Keratinocyte (primary cell): ENCODE results near the gene HS1BP3. TPM values are rescaled to one million over a fixed set of nuclear protein-coding genes. Genes with fewer than 3 reads are reported as not detected.

Source experiments
- DNase-seq: peaks from one replicate; pipeline ENCODE4 v3.0.0-alpha.2; 2011; ENCODE audit warnings: low read depth, missing footprints, low spot score
- FAIRE-seq: peaks from 2 replicates; lab custom pipeline; 2011; peaks lifted over from hg19 to GRCh38; lab: Jason Lieb, UNC
- H2AFZ ChIP-seq: 2 replicates; pipeline ENCODE4 v1.6.0; 2012; ENCODE audit warnings: low read length, control low read depth, inconsistent platforms; ENCODE audit not compliant: control insufficient read depth
- H3K27ac ChIP-seq: 2 replicates; pipeline ENCODE4 v1.5.1; 2011; ENCODE audit warnings: low read length; ENCODE audit not compliant: control insufficient read depth, insufficient read depth
- H3K27me3 ChIP-seq: 3 replicates; pipeline ENCODE4 v1.6.0; 2011; ENCODE audit warnings: low read length; ENCODE audit not compliant: control insufficient read depth, insufficient read depth; ENCODE audit errors: extremely low read depth
- H3K36me3 ChIP-seq, 2 experiments: 2 replicates in 1 of 2; 3 replicates in 1 of 2; pipeline ENCODE4 v1.5.1; 2011; ENCODE audit warnings: low read length in 2 of 2, mild to moderate bottlenecking in 1 of 2; ENCODE audit not compliant: control insufficient read depth in 2 of 2, insufficient read depth in 2 of 2; ENCODE audit errors: extremely low read depth in 1 of 2
- H3K4me1 ChIP-seq: 3 replicates; pipeline ENCODE4 v1.5.1; 2011; ENCODE audit warnings: low read length; ENCODE audit not compliant: control insufficient read depth, insufficient read depth; ENCODE audit errors: extremely low read depth
- H3K4me2 ChIP-seq: 3 replicates; pipeline ENCODE4 v1.6.0; 2011; ENCODE audit warnings: low read depth, low read length; ENCODE audit not compliant: control insufficient read depth, insufficient read depth; ENCODE audit errors: extremely low read depth
- H3K4me3 ChIP-seq, 3 experiments: fragments of 200-600 bp in 1 of 3; sonication (generic) in 1 of 3; 2 replicates in 2 of 3; 3 replicates in 1 of 3; pipeline ENCODE4 v1.5.1; 2011 to 2016; ENCODE audit warnings: low read length in 3 of 3, mild to moderate bottlenecking in 3 of 3, control low read depth in 2 of 3, inconsistent platforms in 1 of 3, low read depth in 1 of 3, mixed read lengths in 1 of 3, mixed run types in 1 of 3, moderate library complexity in 1 of 3; ENCODE audit not compliant: control insufficient read depth in 2 of 3, insufficient read depth in 2 of 3; ENCODE audit errors: extremely low read depth in 1 of 3
- H3K79me2 ChIP-seq: 2 replicates; pipeline ENCODE4 v1.6.0; 2012; ENCODE audit warnings: low read length; ENCODE audit not compliant: control insufficient read depth, insufficient read depth
- H3K9ac ChIP-seq: 3 replicates; pipeline ENCODE4 v1.6.0; 2011; ENCODE audit warnings: low read length; ENCODE audit not compliant: control insufficient read depth, insufficient read depth; ENCODE audit errors: extremely low read depth
- H3K9me1 ChIP-seq: 3 replicates; pipeline ENCODE4 v1.6.0; 2011; ENCODE audit warnings: low read length; ENCODE audit not compliant: control insufficient read depth, insufficient read depth; ENCODE audit errors: extremely low read depth
- H3K9me3 ChIP-seq: 2 replicates; pipeline ENCODE4 v1.5.1; 2012; ENCODE audit warnings: low read depth, low read length; ENCODE audit not compliant: control insufficient read depth
- H4K20me1 ChIP-seq: 3 replicates; pipeline ENCODE4 v1.6.0; 2011; ENCODE audit warnings: low read length; ENCODE audit not compliant: control insufficient read depth, insufficient read depth; ENCODE audit errors: extremely low read depth
- CTCF ChIP-seq, 3 experiments: IDR thresholded peaks in 1 of 3; conservative IDR thresholded peaks in 1 of 3; optimal IDR thresholded peaks in 1 of 3; 2 replicates in 2 of 3; 3 replicates in 1 of 3; pipeline versions ENCODE3 to v1.5.1; 2011; ENCODE audit warnings: low read length in 3 of 3, mild to moderate bottlenecking in 3 of 3, moderate library complexity in 2 of 3, control low read depth in 1 of 3, inconsistent platforms in 1 of 3; ENCODE audit not compliant: insufficient read depth in 2 of 3; ENCODE audit errors: extremely low read depth in 1 of 3
- EZH2 ChIP-seq: IDR thresholded peaks from one replicate; pipeline ENCODE4 v1.6.1; 2012; ENCODE audit warnings: inconsistent platforms, mild to moderate bottlenecking, low read length, moderate library complexity
- dilution Hi-C: fragments of 300-500 bp; cut with MboI; formaldehyde crosslinking; loops from one replicate; pipeline ENCODE4 v1.7.0; 2020; ENCODE audit warnings: low sequenced_read_pairs; ENCODE audit not compliant: extremely low pct_ligation_motif_present
- polyA plus RNA-seq, 5 experiments: library from polyadenylated mRNA; depleted of rRNA in 3 of 5; stranded (reverse) in 3 of 5; stranded (forward) in 1 of 5; unstranded in 1 of 5; fragments of >200 nt; gene quantifications; 1 replicate in 1 of 5; 2 replicates in 3 of 5; 3 replicates in 1 of 5; pipeline versions ENCODE4 v1.2.1 to v1.2.3, GENCODE V29; 2011 to 2012; ENCODE audit warnings: missing spikeins in 2 of 5, low read depth in 1 of 5, low replicate concordance in 1 of 5

Gene HS1BP3
- polyA plus RNA-seq, 1 donor (not counting 4 experiments of a cell fraction or from before 2014, with no cell fraction given): 18.5 TPM

GRCh38 chr2:20604401-20604911, 46.4 kb downstream of the HS1BP3 start:
- DNase-seq (no peak), FAIRE-seq (no peak)
- Histone ChIP-seq H3K36me3 (no peaks in the 10 kb centered on the region), H3K4me2 (peak overlapping the region; percentile 9), H3K27me3 (no peaks in the 10 kb centered on the region), H3K27ac (no peak overlapping the region), H3K9ac (no peak overlapping the region), H3K4me3 (no peak overlapping the region), H3K9me1 (no peaks in the 10 kb centered on the region), H3K9me3 (no peaks in the 10 kb centered on the region), H3K79me2 (no peaks in the 10 kb centered on the region), H3K4me1 (peaks cover 7% of the 10 kb centered on the region), H4K20me1 (no peaks in the 10 kb centered on the region), H2AFZ (peak overlapping the region; percentile 41)
- no peak for TF ChIP-seq EZH2
- TF ChIP-seq CTCF (optimal IDR thresholded peaks at IDR 0.05 in 1 of 3, IDR thresholded peaks at IDR 0.05 in 1 of 3, conservative IDR thresholded peaks at IDR 0.05 in 1 of 3; ENCODE audit: extremely low read depth in 1 of 3, insufficient read depth in 2 of 3, low read length in 3 of 3): no peak
- dilution Hi-C loops: no loop called here

GRCh38 chr2:20603791-20604190, 47.1 kb downstream of the HS1BP3 start:
- no peaks in the 10 kb centered on the region for H3K27me3 ChIP-seq
- no peaks in the 10 kb centered on the region for H3K9me3 ChIP-seq
- H4K20me1 ChIP-seq: no peaks in the 10 kb centered on the region
- H3K4me3 ChIP-seq: no peak overlapping the region
- no peaks in the 10 kb centered on the region for H3K36me3 ChIP-seq
- no peak overlapping the region for H3K4me2 ChIP-seq
- dilution Hi-C loops: no loop called here
- TF ChIP-seq EZH2 (no peak), CTCF (optimal IDR thresholded peaks at IDR 0.05 in 1 of 3, IDR thresholded peaks at IDR 0.05 in 1 of 3, conservative IDR thresholded peaks at IDR 0.05 in 1 of 3; ENCODE audit: extremely low read depth in 1 of 3, insufficient read depth in 2 of 3, low read length in 3 of 3) (no peak)
- no peak overlapping the region for H3K9ac ChIP-seq
- no peak for DNase-seq
- no peaks in the 10 kb centered on the region for H3K79me2 ChIP-seq
- no peak overlapping the region for H3K27ac ChIP-seq
- H3K9me1 ChIP-seq: no peaks in the 10 kb centered on the region
- FAIRE-seq: no peak
- no peak overlapping the region for H2AFZ ChIP-seq
- peaks cover 7% of the 10 kb centered on the region for H3K4me1 ChIP-seq
